Esophagus muscularis mucosa (tissue), 4 donors: ENCODE data around the gene HERC3. TPM values are rescaled to one million over a fixed set of nuclear protein-coding genes. Genes with fewer than 3 reads are reported as not detected.
A peak's percentile ranks its signal among the peaks of the same experiment; 100 is the strongest.

Experiments used
- DNase-seq: peaks from one replicate; pipeline ENCODE4 v3.0.0-alpha.2; 2017; ENCODE audit errors: extremely low spot score
- H3K27ac ChIP-seq, 4 donors: fragments of 200-600 bp; sonication (generic); replicated peaks in 1 of 4; 1 replicate in 3 of 4; 2 replicates in 1 of 4; pipeline ENCODE4 v1.5.1; 2016 to 2019; ENCODE audit warnings: mild to moderate bottlenecking in 1 of 4
- H3K27me3 ChIP-seq, 4 donors: fragments of 200-600 bp; sonication (generic); one replicate each; pipeline versions ENCODE4 v1.5.1 to v1.6.0; 2016 to 2019
- H3K36me3 ChIP-seq, 4 donors: fragments of 200-600 bp; sonication (generic); one replicate each; pipeline ENCODE4 v1.5.1; 2016 to 2019
- H3K4me1 ChIP-seq, 4 donors: fragments of 200-600 bp; sonication (generic); one replicate each; pipeline ENCODE4 v1.5.1; 2016 to 2019
- H3K4me3 ChIP-seq, 4 donors: fragments of 200-600 bp; sonication (generic); 1 replicate in 2 of 4; 2 replicates in 2 of 4; pipeline ENCODE4 v1.5.1; 2016 to 2019; ENCODE audit warnings: mild to moderate bottlenecking in 4 of 4, moderate library complexity in 1 of 4
- H3K9me3 ChIP-seq, 4 donors: fragments of 200-600 bp; sonication (generic); 1 replicate in 3 of 4; 2 replicates in 1 of 4; pipeline ENCODE4 v1.5.1; 2016 to 2019
- EP300 ChIP-seq: sonication (generic); formaldehyde crosslinking; IDR thresholded peaks from one replicate; pipeline ENCODE4 v1.6.1; 2017; ENCODE audit warnings: antibody characterized with exemption
- POLR2A ChIP-seq: fragments of 450-650 bp; IDR thresholded peaks from one replicate; pipeline ENCODE4 v1.6.1; 2017; ENCODE audit warnings: antibody characterized with exemption, moderate library complexity, mild to moderate bottlenecking, low read depth
- POLR2AphosphoS5 ChIP-seq, 2 donors: sonication (generic); formaldehyde crosslinking; IDR thresholded peaks; one replicate each; pipeline ENCODE4 v1.6.1; 2017; ENCODE audit warnings: antibody characterized with exemption in 2 of 2
- WGBS: methylation state at CpG from one replicate; pipeline ENCODE4 v1.1.5; 2018; 5-methylcytosine and 5-hydroxymethylcytosine counted together
- intact Hi-C: fragments of 100-400 bp; cut with DNase I; formaldehyde crosslinking; loops from one replicate; pipeline ENCODE4 v1.15.1; 2023
- total RNA-seq, 4 donors: library from RNA; depleted of rRNA; stranded (reverse); fragments of >200 nt; gene quantifications; one replicate each; pipeline versions ENCODE4 v1.1.0 to v1.2.1, GENCODE V29; 2016
- TF ChIP-seq, protein P1 (sequence below), 3 experiments: fragments of 200-600 bp in 2 of 3; fragments of 450-650 bp in 1 of 3; sonication (generic) in 2 of 3; IDR thresholded peaks; one replicate each; pipeline ENCODE4 v1.5.1; 2017 to 2019; ENCODE audit warnings: antibody characterized with exemption in 3 of 3, mild to moderate bottlenecking in 2 of 3, moderate library complexity in 1 of 3

The HERC3 gene
- total RNA-seq, 4 donors from 2014 or later = 39.8 to 58.2 (median 51.2) TPM

DNA sequence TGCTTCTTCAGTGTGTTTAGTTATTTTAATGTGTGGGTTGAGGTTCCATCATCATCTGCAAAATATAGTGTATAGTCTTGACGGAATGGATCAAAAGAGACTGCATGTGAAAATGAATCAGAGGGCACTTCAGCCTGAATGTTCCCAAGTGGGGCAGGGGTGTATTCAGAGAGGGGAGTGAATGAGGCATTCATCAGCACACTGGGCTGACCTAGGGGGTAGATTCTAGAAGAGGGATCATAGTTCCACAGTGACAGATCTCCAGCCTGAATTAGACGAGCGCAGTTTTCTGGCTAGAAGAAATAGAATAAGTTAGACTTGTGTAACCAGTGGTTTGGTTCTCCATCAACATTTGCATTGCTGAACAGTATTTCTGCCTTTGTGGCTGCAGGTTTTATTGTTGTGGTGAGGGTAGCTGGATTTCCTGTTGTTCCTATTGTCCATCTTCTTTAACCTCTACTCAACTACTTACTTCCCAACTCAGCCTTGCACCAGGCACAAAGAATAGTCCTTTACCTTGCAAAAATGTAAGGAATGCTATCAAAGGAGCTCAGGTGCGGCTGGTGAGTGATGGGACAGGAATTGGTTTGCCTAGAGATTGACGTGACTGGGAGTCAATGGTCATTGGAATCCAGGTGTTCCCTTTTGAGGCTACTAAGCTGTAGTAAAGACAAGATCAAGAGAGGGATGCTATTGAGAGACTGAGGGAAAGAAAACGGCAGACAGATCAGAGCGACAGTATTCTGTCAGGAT lies 54.4 kb downstream of the HERC3 start:
- no peak overlapping the region for H3K4me3 ChIP-seq
- WGBS = 93% methylated on average over 7 of the region's 7 CpGs
- TF ChIP-seq POLR2AphosphoS5 (IDR thresholded peaks at IDR 0.05) (no peak), POLR2A (no peak), EP300 (no peak)
- TF ChIP-seq, protein P1, sequence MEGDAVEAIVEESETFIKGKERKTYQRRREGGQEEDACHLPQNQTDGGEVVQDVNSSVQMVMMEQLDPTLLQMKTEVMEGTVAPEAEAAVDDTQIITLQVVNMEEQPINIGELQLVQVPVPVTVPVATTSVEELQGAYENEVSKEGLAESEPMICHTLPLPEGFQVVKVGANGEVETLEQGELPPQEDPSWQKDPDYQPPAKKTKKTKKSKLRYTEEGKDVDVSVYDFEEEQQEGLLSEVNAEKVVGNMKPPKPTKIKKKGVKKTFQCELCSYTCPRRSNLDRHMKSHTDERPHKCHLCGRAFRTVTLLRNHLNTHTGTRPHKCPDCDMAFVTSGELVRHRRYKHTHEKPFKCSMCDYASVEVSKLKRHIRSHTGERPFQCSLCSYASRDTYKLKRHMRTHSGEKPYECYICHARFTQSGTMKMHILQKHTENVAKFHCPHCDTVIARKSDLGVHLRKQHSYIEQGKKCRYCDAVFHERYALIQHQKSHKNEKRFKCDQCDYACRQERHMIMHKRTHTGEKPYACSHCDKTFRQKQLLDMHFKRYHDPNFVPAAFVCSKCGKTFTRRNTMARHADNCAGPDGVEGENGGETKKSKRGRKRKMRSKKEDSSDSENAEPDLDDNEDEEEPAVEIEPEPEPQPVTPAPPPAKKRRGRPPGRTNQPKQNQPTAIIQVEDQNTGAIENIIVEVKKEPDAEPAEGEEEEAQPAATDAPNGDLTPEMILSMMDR (IDR thresholded peaks at IDR 0.05) = no peak
- no peaks in the 10 kb centered on the region for H3K27me3 ChIP-seq
- intact Hi-C loops = no loop called here
- H3K9me3 ChIP-seq = peaks cover 0 to 6% (median 2%) of the 10 kb centered on the region in 4 donors
- H3K36me3 ChIP-seq = no peaks in the 10 kb centered on the region
- DNase-seq = no peak
- no peak overlapping the region for H3K27ac ChIP-seq
- H3K4me1 ChIP-seq = peaks cover 13 to 38% (median 26%) of the 10 kb centered on the region in 4 donors

DNA sequence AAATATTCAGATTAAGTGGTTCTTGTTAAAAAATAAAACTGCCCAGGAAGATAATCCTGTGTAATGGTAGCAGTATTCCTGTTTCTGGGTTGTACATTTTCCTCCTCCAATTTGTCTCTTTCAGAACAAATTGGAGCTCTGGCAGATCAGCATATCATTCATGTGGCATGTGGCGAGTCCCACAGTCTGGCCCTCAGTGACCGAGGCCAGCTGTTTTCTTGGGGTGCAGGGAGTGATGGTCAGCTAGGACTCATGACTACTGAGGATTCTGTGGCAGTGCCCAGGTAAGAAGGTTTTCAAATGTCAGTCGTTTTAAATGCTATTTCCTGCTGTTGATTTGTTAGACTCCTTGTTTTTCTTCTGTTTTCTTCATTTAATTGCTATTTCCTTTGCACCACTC lies 57.4 kb downstream of the HERC3 start:
- WGBS = 70% methylated on average over 3 of the region's 3 CpGs
- Histone ChIP-seq H3K36me3 (peaks cover 0 to 18% (median 9%) of the 10 kb centered on the region in 4 donors), H3K9me3 (no peaks in the 10 kb centered on the region), H3K4me3 (no peak overlapping the region), H3K4me1 (peaks cover 13 to 38% (median 26%) of the 10 kb centered on the region in 4 donors), H3K27ac (peak overlapping the region in 3 of 4 donors; percentile 31 to 54 (median 53)), H3K27me3 (no peaks in the 10 kb centered on the region)
- TF ChIP-seq POLR2AphosphoS5 (IDR thresholded peaks at IDR 0.05) = no peak
- TF ChIP-seq, protein P1 (IDR thresholded peaks at IDR 0.05) = no peak
- no peak for TF ChIP-seq EP300
- no peak for TF ChIP-seq POLR2A
- intact Hi-C loops = no loop called here
- no peak for DNase-seq

DNA sequence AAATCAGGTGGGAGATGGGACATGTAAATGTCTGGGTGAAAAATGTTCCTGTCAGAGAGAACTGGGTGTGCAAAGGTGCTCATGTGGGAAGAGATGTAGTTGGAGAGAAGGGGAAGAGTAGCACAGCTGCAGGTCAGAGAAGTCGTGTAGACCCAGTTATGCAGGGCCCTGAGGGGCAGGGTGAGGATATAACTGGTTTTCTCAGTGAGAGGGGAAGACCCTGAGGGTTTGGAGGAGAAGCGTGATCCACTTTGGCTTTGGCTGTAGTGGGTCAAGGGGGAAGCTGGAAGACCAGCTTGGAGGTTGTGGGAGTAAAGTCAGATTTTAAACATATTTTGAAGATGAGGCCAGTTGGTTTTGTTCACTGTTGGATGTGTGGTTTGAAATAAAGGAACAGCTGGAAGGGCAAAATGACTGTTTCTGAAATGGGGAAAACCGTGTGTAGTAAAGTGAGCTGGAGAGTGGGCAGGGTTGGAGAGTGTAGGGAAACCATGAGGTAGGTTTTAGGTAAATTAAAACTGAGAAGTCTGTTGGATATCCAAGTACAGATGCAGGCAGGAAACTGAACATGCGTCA lies 61.2 kb downstream of the HERC3 start:
- intact Hi-C loops = no loop called here

DNA sequence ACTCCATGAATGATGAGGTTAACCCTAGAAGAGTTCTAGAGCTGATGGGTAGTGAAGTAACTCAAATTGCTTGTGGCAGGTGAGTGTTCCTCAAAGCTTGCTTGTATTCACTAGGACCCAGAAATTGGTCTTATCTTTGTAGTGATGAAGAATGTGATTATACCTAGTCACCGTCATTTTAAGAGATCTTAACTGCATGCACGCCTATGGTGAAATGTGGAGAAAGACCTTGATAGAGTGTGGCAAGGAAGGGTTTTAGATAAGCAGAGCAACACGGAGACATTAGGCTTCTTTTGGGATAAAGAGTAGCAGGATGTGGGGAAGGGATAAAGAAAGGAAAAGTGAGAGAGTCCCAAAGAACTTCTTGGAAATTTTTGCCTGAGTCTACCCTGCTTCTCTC lies 62.9 kb downstream of the HERC3 start:
- no peak for DNase-seq
- TF ChIP-seq POLR2AphosphoS5 (IDR thresholded peaks at IDR 0.05) = no peak
- TF ChIP-seq, protein P1 (IDR thresholded peaks at IDR 0.05) = no peak
- no peak for TF ChIP-seq POLR2A
- no peak for TF ChIP-seq EP300
- no peaks in the 10 kb centered on the region for H3K27me3 ChIP-seq
- H3K4me1 ChIP-seq = peaks cover 6 to 33% (median 26%) of the 10 kb centered on the region in 4 donors
- intact Hi-C loops = loop anchor here (5.0 kb wide), 1 partner anchor 63 kb away; the partner anchor contains the start of gene HERC3
- peaks cover 7 to 38% (median 22%) of the 10 kb centered on the region in 4 donors for H3K36me3 ChIP-seq
- H3K9me3 ChIP-seq = no peaks in the 10 kb centered on the region
- no peak overlapping the region for H3K27ac ChIP-seq
- no peak overlapping the region for H3K4me3 ChIP-seq
- WGBS = 90% methylated on average over 3 of the region's 3 CpGs

More for the DNA sequence above, 61.2 kb downstream of the HERC3 start:
- Histone ChIP-seq H3K9me3 (no peaks in the 10 kb centered on the region), H3K27me3 (no peaks in the 10 kb centered on the region), H3K4me1 (peaks cover 13 to 40% (median 31%) of the 10 kb centered on the region in 4 donors), H3K27ac (no peak overlapping the region), H3K4me3 (no peak overlapping the region), H3K36me3 (peaks cover 7 to 38% (median 22%) of the 10 kb centered on the region in 4 donors)
- no peak for DNase-seq
- 83% methylated on average over 4 of the region's 4 CpGs for WGBS
- TF ChIP-seq EP300 (no peak), POLR2AphosphoS5 (IDR thresholded peaks at IDR 0.05) (no peak), POLR2A (no peak)
- TF ChIP-seq, protein P1 (IDR thresholded peaks at IDR 0.05) = no peak
